ENCODE results near the gene TNFAIP1. TPM values are rescaled to one million over a fixed set of nuclear protein-coding genes. Genes with fewer than 3 reads are reported as not detected.

The TNFAIP1 gene
- total and polyA plus RNA-seq, 4 donors = 17.7 to 59.6 (median 35.9) TPM

DNA sequence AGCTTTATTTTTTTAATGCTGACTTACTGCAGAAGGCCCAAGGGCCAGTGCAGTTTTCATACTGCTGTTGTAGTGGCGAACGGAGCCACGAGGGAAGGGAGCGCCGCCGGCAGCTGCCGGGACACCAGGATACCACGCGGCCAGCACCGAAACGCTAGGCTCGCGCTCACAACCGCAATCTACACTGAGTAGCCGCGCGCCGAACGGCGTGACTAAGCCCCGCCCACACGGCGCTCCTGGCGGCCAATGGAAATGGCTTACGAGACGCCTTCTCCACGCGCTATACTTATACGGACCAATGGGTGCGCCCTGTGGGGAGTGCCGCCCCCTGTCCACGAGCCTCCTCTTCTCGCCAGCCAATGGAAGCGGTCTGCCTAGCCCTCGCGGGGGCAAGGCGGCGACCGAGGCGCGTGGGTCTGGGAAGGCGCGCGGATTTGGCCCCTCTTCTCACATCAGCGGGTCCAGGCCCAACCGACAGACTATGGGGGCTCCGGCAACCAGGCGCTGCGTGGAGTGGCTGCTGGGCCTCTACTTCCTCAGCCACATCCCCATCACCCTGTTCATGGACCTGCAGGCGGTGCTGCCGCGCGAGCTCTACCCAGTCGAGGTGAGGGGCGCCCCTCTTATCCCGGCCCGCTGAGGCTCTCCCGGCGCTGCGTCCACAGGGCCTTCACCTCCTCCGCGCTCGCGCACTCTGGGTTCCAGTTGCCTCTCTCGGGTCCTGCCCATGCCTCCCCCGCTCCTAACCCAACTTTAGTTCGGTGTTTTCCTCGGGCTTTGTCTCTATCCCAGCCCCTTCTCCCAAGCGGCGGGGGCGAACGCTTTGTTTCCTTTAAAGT, 16.6 kb upstream of the TNFAIP1 start, which contains the start of gene TMEM97:
TMEM97 (plus strand) TSS at position 442 of the 839 bp plus-strand sequence; CDS start at position 482, 40 bp downstream.
- DNase-seq (peak; percentile 97 to 98 (median 97)), ATAC-seq (ENCODE audit: insufficient read depth, low FRiP score) (peak; percentile 99)
- WGBS, 2 donors = 0 to 1% methylated on average over 70 to 72 of the region's 72 CpGs
- Histone ChIP-seq H3K4me3 (peak within 1 kb of the TSS; percentile 41), H3K4me1 (ENCODE audit: control insufficient read depth in 5 of 5, insufficient read depth in 5 of 5, low read length in 5 of 5) (peaks cover 0 to 20% (median 9%) of the 10 kb centered on the region in 5 donors), H3K9me3 (ENCODE audit: control insufficient read depth in 4 of 4, insufficient read depth in 3 of 4, low read length in 3 of 4) (no peaks in the 10 kb centered on the region), H3K36me3 (ENCODE audit: control insufficient read depth in 4 of 4, insufficient read depth in 4 of 4, low read length in 4 of 4) (no peaks in the 10 kb centered on the region), H3K27ac (ENCODE audit: low read depth in 1 of 2, low read length in 1 of 2) (peak within 1 kb of the TSS in 1 of 2 donors; percentile 36), H3K27me3 (ENCODE audit: control insufficient read depth in 3 of 3, insufficient read depth in 3 of 3, low read length in 2 of 3) (peaks cover 0 to 3% (median 2%) of the 10 kb centered on the region in 3 donors), H3K9ac (ENCODE audit: insufficient read depth in 1 of 2, low read length in 2 of 2) (peak within 1 kb of the TSS; percentile 84 to 88)
- no peak for TF ChIP-seq CTCF (IDR thresholded peaks at IDR 0.05; ENCODE audit: control extremely low read depth, extremely low read depth)

GRCh38 chr17:28319598-28319935, 16.0 kb upstream of the TNFAIP1 start:
- Histone ChIP-seq H3K27me3 (ENCODE audit: control insufficient read depth in 3 of 3, insufficient read depth in 3 of 3, low read length in 2 of 3) (peaks cover 0 to 3% (median 0%) of the 10 kb centered on the region in 3 donors), H3K9me3 (ENCODE audit: control insufficient read depth in 4 of 4, insufficient read depth in 3 of 4, low read length in 3 of 4) (no peaks in the 10 kb centered on the region), H3K9ac (ENCODE audit: insufficient read depth in 1 of 2, low read length in 2 of 2) (peak overlapping the region; percentile 84 to 88), H3K36me3 (ENCODE audit: control insufficient read depth in 4 of 4, insufficient read depth in 4 of 4, low read length in 4 of 4) (no peaks in the 10 kb centered on the region), H3K4me3 (peak overlapping the region; percentile 41), H3K4me1 (ENCODE audit: control insufficient read depth in 5 of 5, insufficient read depth in 5 of 5, low read length in 5 of 5) (peaks cover 0 to 20% (median 9%) of the 10 kb centered on the region in 5 donors), H3K27ac (ENCODE audit: low read depth in 1 of 2, low read length in 1 of 2) (peak overlapping the region in 1 of 2 donors; percentile 27)
- no peak for DNase-seq
- 2 to 4% methylated on average over 7 of the region's 7 CpGs for WGBS, 2 donors
- TF ChIP-seq CTCF (IDR thresholded peaks at IDR 0.05; ENCODE audit: control extremely low read depth, extremely low read depth) = no peak
- ATAC-seq (ENCODE audit: insufficient read depth, low FRiP score) = no peak

- no peak for DNase-seq
- peak overlapping the region; percentile 18 for H3K4me3 ChIP-seq
- WGBS, 2 donors = 72 to 80% methylated on average over 8 of the region's 8 CpGs
- H3K36me3 ChIP-seq (ENCODE audit: control insufficient read depth in 4 of 4, insufficient read depth in 4 of 4, low read length in 4 of 4) = no peaks in the 10 kb centered on the region
- ATAC-seq (ENCODE audit: insufficient read depth, low FRiP score) = no peak
- TF ChIP-seq CTCF (IDR thresholded peaks at IDR 0.05; ENCODE audit: control extremely low read depth, extremely low read depth) = no peak
- H3K9ac ChIP-seq (ENCODE audit: insufficient read depth in 1 of 2, low read length in 2 of 2) = no peak overlapping the region
- no peak overlapping the region for H3K27ac ChIP-seq (ENCODE audit: low read depth in 1 of 2, low read length in 1 of 2)
- no peaks in the 10 kb centered on the region for H3K27me3 ChIP-seq (ENCODE audit: control insufficient read depth in 3 of 3, insufficient read depth in 3 of 3, low read length in 2 of 3)
- no peaks in the 10 kb centered on the region for H3K9me3 ChIP-seq (ENCODE audit: control insufficient read depth in 4 of 4, insufficient read depth in 3 of 4, low read length in 3 of 4)
- peaks cover 0 to 20% (median 9%) of the 10 kb centered on the region in 5 donors for H3K4me1 ChIP-seq (ENCODE audit: control insufficient read depth in 5 of 5, insufficient read depth in 5 of 5, low read length in 5 of 5)
These were observed 15.1 kb upstream of the TNFAIP1 start for GRCh38 chr17:28320215-28321061.

All from lung (tissue), 12 donors.